ENCODE data around the gene JAM3. TPM values are rescaled to one million over a fixed set of nuclear protein-coding genes. Genes with fewer than 3 reads are reported as not detected.
"Not testable (repeated sequence)": the region's sequence is repeated elsewhere in the genome, so short reads cannot be mapped to it uniquely, and the experiment has no call there.

Gene JAM3
- polyA plus RNA-seq, 4 donors, result 0.67 to 8.5 (median 4.5) TPM

GRCh38 chr11:134071766-134072402 is 3.0 kb downstream of the JAM3 start:
- FAIRE-seq, result no peak
- DNase-seq, result no peak
- Histone ChIP-seq H3K9me3 (ENCODE audit: control insufficient read depth in 2 of 2, insufficient read depth in 1 of 2, low read depth in 1 of 2, low read length in 1 of 2) (no peaks in the 10 kb centered on the region), H3K4me3 (ENCODE audit: low read depth in 1 of 3, low read length in 3 of 3) (no peak overlapping the region), H3K4me1 (ENCODE audit: control insufficient read depth in 3 of 3, insufficient read depth in 2 of 3, low read depth in 1 of 3, low read length in 2 of 3) (no peaks in the 10 kb centered on the region), H3K27me3 (ENCODE audit: control insufficient read depth in 3 of 3, insufficient read depth in 3 of 3, low read length in 3 of 3) (peaks cover 0 to 18% (median 2%) of the 10 kb centered on the region in 3 donors), H3K27ac (ENCODE audit: low read depth in 1 of 3, low read length in 2 of 3) (no peak overlapping the region), H3K36me3 (ENCODE audit: control insufficient read depth in 3 of 3, insufficient read depth in 2 of 3, low read depth in 1 of 3, low read length in 3 of 3) (no peaks in the 10 kb centered on the region)
- WGBS, 3 donors, result 85 to 91% (median 89%) methylated on average over 3 of the region's 3 CpGs

GRCh38 chr11:134072844-134073243 is 4.0 kb downstream of the JAM3 start:
- no peaks in the 10 kb centered on the region for H3K4me1 ChIP-seq (ENCODE audit: control insufficient read depth in 3 of 3, insufficient read depth in 2 of 3, low read depth in 1 of 3, low read length in 2 of 3)
- FAIRE-seq, result no peak

GRCh38 chr11:134074346-134074745 is 5.5 kb downstream of the JAM3 start:
- 52 to 65% (median 60%) methylated on average over 4 of the region's 4 CpGs for WGBS, 3 donors
- FAIRE-seq, result no peak
- H3K9me3 ChIP-seq (ENCODE audit: control insufficient read depth in 2 of 2, insufficient read depth in 1 of 2, low read depth in 1 of 2, low read length in 1 of 2), result no peaks in the 10 kb centered on the region

More at GRCh38 chr11:134072844-134073243, 4.0 kb downstream of the JAM3 start:
- Histone ChIP-seq H3K27me3 (ENCODE audit: control insufficient read depth in 3 of 3, insufficient read depth in 3 of 3, low read length in 3 of 3) (peaks cover 0 to 13% (median 2%) of the 10 kb centered on the region in 3 donors), H3K27ac (ENCODE audit: low read depth in 1 of 3, low read length in 2 of 3) (no peak overlapping the region), H3K4me3 (ENCODE audit: low read depth in 1 of 3, low read length in 3 of 3) (no peak overlapping the region), H3K9me3 (ENCODE audit: control insufficient read depth in 2 of 2, insufficient read depth in 1 of 2, low read depth in 1 of 2, low read length in 1 of 2) (no peaks in the 10 kb centered on the region), H3K36me3 (ENCODE audit: control insufficient read depth in 3 of 3, insufficient read depth in 2 of 3, low read depth in 1 of 3, low read length in 3 of 3) (no peaks in the 10 kb centered on the region)
- 74 to 80% (median 77%) methylated on average over 4 of the region's 4 CpGs for WGBS, 3 donors
- no peak for DNase-seq

DNA sequence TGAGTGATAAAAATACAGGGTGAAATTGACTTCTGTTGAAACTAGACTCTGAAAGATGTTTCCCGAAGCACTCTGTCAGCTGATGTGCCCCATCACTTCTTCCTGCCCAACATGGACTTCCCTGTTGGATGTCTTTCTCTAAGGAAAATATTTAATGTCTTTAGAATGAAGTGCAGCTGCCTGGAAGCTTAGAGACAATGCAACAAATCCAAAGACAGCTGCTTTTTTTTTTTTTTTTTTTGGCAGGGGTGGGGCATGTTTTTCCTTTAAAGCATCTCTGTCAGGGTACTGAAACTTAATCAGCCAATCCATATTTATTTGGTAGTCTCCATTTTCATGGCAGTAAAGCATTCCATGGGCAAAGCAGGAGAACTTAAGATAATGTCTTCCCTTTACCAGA is 5.9 kb downstream of the JAM3 start:
- Histone ChIP-seq H3K4me1 (ENCODE audit: control insufficient read depth in 3 of 3, insufficient read depth in 2 of 3, low read depth in 1 of 3, low read length in 2 of 3) (no peaks in the 10 kb centered on the region), H3K9me3 (ENCODE audit: control insufficient read depth in 2 of 2, insufficient read depth in 1 of 2, low read depth in 1 of 2, low read length in 1 of 2) (no peaks in the 10 kb centered on the region), H3K36me3 (ENCODE audit: control insufficient read depth in 3 of 3, insufficient read depth in 2 of 3, low read depth in 1 of 3, low read length in 3 of 3) (no peaks in the 10 kb centered on the region), H3K27me3 (ENCODE audit: control insufficient read depth in 3 of 3, insufficient read depth in 3 of 3, low read length in 3 of 3) (peaks cover 0 to 7% (median 0%) of the 10 kb centered on the region in 3 donors), H3K4me3 (ENCODE audit: low read depth in 1 of 3, low read length in 3 of 3) (no peak overlapping the region), H3K27ac (ENCODE audit: low read depth in 1 of 3, low read length in 2 of 3) (no peak overlapping the region)
- WGBS, 3 donors, result 63 to 86% (median 79%) methylated on average over 1 of the region's 1 CpG
- FAIRE-seq, result no peak
- no peak for DNase-seq

More at GRCh38 chr11:134074346-134074745, 5.5 kb downstream of the JAM3 start:
- no peaks in the 10 kb centered on the region for H3K36me3 ChIP-seq (ENCODE audit: control insufficient read depth in 3 of 3, insufficient read depth in 2 of 3, low read depth in 1 of 3, low read length in 3 of 3)
- H3K4me1 ChIP-seq (ENCODE audit: control insufficient read depth in 3 of 3, insufficient read depth in 2 of 3, low read depth in 1 of 3, low read length in 2 of 3), result no peaks in the 10 kb centered on the region
- no peak for DNase-seq
- H3K27me3 ChIP-seq (ENCODE audit: control insufficient read depth in 3 of 3, insufficient read depth in 3 of 3, low read length in 3 of 3), result peaks cover 0 to 9% (median 2%) of the 10 kb centered on the region in 3 donors
- H3K4me3 ChIP-seq (ENCODE audit: low read depth in 1 of 3, low read length in 3 of 3), result no peak overlapping the region
- H3K27ac ChIP-seq (ENCODE audit: low read depth in 1 of 3, low read length in 2 of 3), result no peak overlapping the region

DNA sequence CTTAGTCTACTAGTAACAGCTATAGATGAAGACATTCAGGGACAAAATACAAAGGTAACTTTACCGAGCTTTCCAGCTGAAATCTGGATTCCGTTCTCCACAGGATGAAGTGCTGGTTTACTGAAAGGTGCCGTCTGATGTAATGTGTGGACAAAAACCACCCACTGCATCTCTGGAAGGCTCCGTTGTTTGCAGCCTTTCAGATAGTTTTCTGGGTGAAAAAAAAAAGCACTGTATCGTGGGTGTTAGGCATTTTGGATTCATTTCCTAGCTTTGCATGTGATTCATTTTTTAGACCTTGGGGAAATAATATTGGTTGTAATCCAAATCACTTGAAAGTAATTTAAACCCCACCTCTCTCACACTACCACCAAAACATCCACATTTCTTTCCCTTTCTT is 10.4 kb downstream of the JAM3 start:
- peaks cover 0 to 15% of the 10 kb centered on the region in 2 donors for H3K9me3 ChIP-seq (ENCODE audit: control insufficient read depth in 2 of 2, insufficient read depth in 1 of 2, low read depth in 1 of 2, low read length in 1 of 2)
- 78 to 87% (median 78%) methylated on average over 5 of the region's 5 CpGs for WGBS, 3 donors
- FAIRE-seq (no peak), DNase-seq (no peak)
- no peaks in the 10 kb centered on the region for H3K4me1 ChIP-seq (ENCODE audit: control insufficient read depth in 3 of 3, insufficient read depth in 2 of 3, low read depth in 1 of 3, low read length in 2 of 3)
- H3K36me3 ChIP-seq (ENCODE audit: control insufficient read depth in 3 of 3, insufficient read depth in 2 of 3, low read depth in 1 of 3, low read length in 3 of 3), result no peaks in the 10 kb centered on the region
- H3K27me3 ChIP-seq (ENCODE audit: control insufficient read depth in 3 of 3, insufficient read depth in 3 of 3, low read length in 3 of 3), result no peaks in the 10 kb centered on the region
- no peak overlapping the region for H3K4me3 ChIP-seq (ENCODE audit: low read depth in 1 of 3, low read length in 3 of 3)
- H3K27ac ChIP-seq (ENCODE audit: low read depth in 1 of 3, low read length in 2 of 3), result no peak overlapping the region

DNA sequence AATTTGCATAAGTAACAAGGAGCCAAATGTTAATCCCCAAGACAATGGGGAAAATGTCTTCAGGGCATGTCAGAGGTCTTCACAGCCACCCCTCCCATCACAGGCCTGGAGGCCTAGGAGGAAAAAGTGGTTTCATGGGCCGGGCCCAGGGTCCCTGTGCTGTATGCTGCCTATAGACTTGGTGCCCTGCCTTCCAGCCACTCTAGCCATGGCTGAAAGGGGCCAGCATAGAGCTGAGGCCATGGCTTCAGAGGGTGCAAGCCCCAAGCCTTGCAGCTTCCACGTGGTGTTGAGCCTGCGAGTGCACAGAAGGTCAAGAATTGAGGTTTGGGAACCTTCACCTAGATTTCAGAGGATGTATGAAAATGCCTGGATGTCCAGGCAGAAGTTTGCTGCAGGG is 12.4 kb downstream of the JAM3 start:
- not testable (repeated sequence) for H3K4me3 ChIP-seq (ENCODE audit: low read depth in 1 of 3, low read length in 3 of 3); DNase-seq; H3K27me3 ChIP-seq (ENCODE audit: control insufficient read depth in 3 of 3, insufficient read depth in 3 of 3, low read length in 3 of 3); H3K4me1 ChIP-seq (ENCODE audit: control insufficient read depth in 3 of 3, insufficient read depth in 2 of 3, low read depth in 1 of 3, low read length in 2 of 3); H3K36me3 ChIP-seq (ENCODE audit: control insufficient read depth in 3 of 3, insufficient read depth in 2 of 3, low read depth in 1 of 3, low read length in 3 of 3); FAIRE-seq; H3K27ac ChIP-seq (ENCODE audit: low read depth in 1 of 3, low read length in 2 of 3)
- 69 to 89% (median 71%) methylated on average over 3 of the region's 3 CpGs for WGBS, 3 donors
- peaks cover 0 to 15% of the 10 kb centered on the region in 2 donors for H3K9me3 ChIP-seq (ENCODE audit: control insufficient read depth in 2 of 2, insufficient read depth in 1 of 2, low read depth in 1 of 2, low read length in 1 of 2)

- FAIRE-seq (no peak), DNase-seq (no peak)
- Histone ChIP-seq H3K27ac (ENCODE audit: low read depth in 1 of 3, low read length in 2 of 3) (no peak overlapping the region), H3K36me3 (ENCODE audit: control insufficient read depth in 3 of 3, insufficient read depth in 2 of 3, low read depth in 1 of 3, low read length in 3 of 3) (no peaks in the 10 kb centered on the region), H3K27me3 (ENCODE audit: control insufficient read depth in 3 of 3, insufficient read depth in 3 of 3, low read length in 3 of 3) (no peaks in the 10 kb centered on the region), H3K9me3 (ENCODE audit: control insufficient read depth in 2 of 2, insufficient read depth in 1 of 2, low read depth in 1 of 2, low read length in 1 of 2) (peaks cover 0 to 15% of the 10 kb centered on the region in 2 donors), H3K4me1 (ENCODE audit: control insufficient read depth in 3 of 3, insufficient read depth in 2 of 3, low read depth in 1 of 3, low read length in 2 of 3) (no peaks in the 10 kb centered on the region), H3K4me3 (ENCODE audit: low read depth in 1 of 3, low read length in 3 of 3) (no peak overlapping the region)
- WGBS, 3 donors, result 83 to 95% (median 94%) methylated on average over 2 of the region's 2 CpGs
Measured at GRCh38 chr11:134082990-134083389, 14.1 kb downstream of the JAM3 start.

DNA sequence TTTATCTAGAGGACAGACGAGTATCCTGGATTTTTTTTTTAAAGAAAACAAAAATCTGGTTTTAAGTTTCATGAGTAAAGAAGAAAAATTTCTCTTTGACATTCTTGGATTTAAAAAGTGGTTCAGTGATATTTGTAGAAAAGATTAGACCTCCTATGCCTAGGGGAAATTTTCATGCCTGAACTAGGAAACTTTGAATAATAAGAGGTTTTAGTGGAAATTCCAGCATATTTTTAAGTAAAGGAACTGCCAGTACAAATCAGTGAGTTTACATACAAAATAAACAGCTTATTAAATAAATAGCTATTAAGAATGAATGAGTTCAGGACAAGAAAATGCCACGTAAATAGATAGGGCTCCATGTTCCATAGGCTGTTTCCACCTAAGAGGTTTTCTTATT is 17.5 kb downstream of the JAM3 start:
- FAIRE-seq, result no peak
- H3K4me1 ChIP-seq (ENCODE audit: control insufficient read depth in 3 of 3, insufficient read depth in 2 of 3, low read depth in 1 of 3, low read length in 2 of 3), result no peaks in the 10 kb centered on the region
- no peak overlapping the region for H3K4me3 ChIP-seq (ENCODE audit: low read depth in 1 of 3, low read length in 3 of 3)
- H3K36me3 ChIP-seq (ENCODE audit: control insufficient read depth in 3 of 3, insufficient read depth in 2 of 3, low read depth in 1 of 3, low read length in 3 of 3), result no peaks in the 10 kb centered on the region
- DNase-seq, result no peak
- H3K27ac ChIP-seq (ENCODE audit: low read depth in 1 of 3, low read length in 2 of 3), result no peak overlapping the region
- peaks cover 0 to 6% of the 10 kb centered on the region in 2 donors for H3K9me3 ChIP-seq (ENCODE audit: control insufficient read depth in 2 of 2, insufficient read depth in 1 of 2, low read depth in 1 of 2, low read length in 1 of 2)
- 49 to 62% (median 53%) methylated on average over 2 of the region's 2 CpGs for WGBS, 3 donors
- no peaks in the 10 kb centered on the region for H3K27me3 ChIP-seq (ENCODE audit: control insufficient read depth in 3 of 3, insufficient read depth in 3 of 3, low read length in 3 of 3)

DNA sequence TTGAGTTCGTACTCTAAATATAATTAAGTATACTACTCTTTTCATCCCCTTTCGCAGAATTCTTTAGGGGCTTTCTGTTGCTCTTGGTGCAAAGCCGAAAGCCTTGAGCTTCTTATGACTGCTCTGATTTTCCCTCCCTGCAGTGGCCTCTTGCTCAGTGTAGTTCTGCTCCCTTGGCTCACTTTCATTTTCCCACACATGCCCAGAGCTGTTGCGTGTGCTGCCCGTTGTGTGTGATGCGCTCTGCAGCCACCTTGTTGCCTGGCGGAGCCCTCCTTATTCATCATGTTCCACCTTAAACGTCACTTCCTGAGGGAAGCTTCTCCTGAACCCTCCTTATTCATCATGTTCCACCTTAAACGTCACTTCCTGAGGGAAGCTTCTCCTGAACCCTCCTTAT is 23.1 kb downstream of the JAM3 start:
- H3K27ac ChIP-seq (ENCODE audit: low read depth in 1 of 3, low read length in 2 of 3); DNase-seq; H3K4me1 ChIP-seq (ENCODE audit: control insufficient read depth in 3 of 3, insufficient read depth in 2 of 3, low read depth in 1 of 3, low read length in 2 of 3); FAIRE-seq; H3K4me3 ChIP-seq (ENCODE audit: low read depth in 1 of 3, low read length in 3 of 3); H3K27me3 ChIP-seq (ENCODE audit: control insufficient read depth in 3 of 3, insufficient read depth in 3 of 3, low read length in 3 of 3); H3K9me3 ChIP-seq (ENCODE audit: control insufficient read depth in 2 of 2, insufficient read depth in 1 of 2, low read depth in 1 of 2, low read length in 1 of 2); H3K36me3 ChIP-seq (ENCODE audit: control insufficient read depth in 3 of 3, insufficient read depth in 2 of 3, low read depth in 1 of 3, low read length in 3 of 3): not testable (repeated sequence)
- WGBS, 3 donors, result 58 to 75% (median 68%) methylated on average over 8 to 9 of the region's 9 CpGs

Measured in small intestine (tissue), 7 donors.